Lower lobe of right lung (tissue), 2 donors: ENCODE results near the gene CLCF1. TPM values are rescaled to one million over a fixed set of nuclear protein-coding genes. Genes with fewer than 3 reads are reported as not detected.
A peak's percentile ranks its signal among the peaks of the same experiment; 100 is the strongest.

Experiments used
- ATAC-seq, 2 donors: fragments of 200-7000 bp; cut with Tn5 transposase; one replicate each; pipeline ENCODE4 v1.9.1; 2020 to 2022; ENCODE audit warnings: mild to moderate bottlenecking in 2 of 2, moderate library complexity in 2 of 2
- DNase-seq: peaks from one replicate; pipeline ENCODE4 v3.0.0-alpha.2; 2020
- H3K27ac ChIP-seq: fragments of 200-600 bp; one replicate; pipeline ENCODE4 v1.8.0; 2022
- H3K27me3 ChIP-seq: fragments of 200-600 bp; one replicate; pipeline ENCODE4 v1.8.0; 2022; ENCODE audit warnings: low read depth
- H3K36me3 ChIP-seq: fragments of 200-600 bp; one replicate; pipeline ENCODE4 v1.8.0; 2022; ENCODE audit warnings: mild to moderate bottlenecking
- H3K4me1 ChIP-seq: fragments of 200-600 bp; one replicate; pipeline ENCODE4 v1.8.0; 2022
- H3K4me3 ChIP-seq: fragments of 200-600 bp; one replicate; pipeline ENCODE4 v1.8.0; 2022; ENCODE audit warnings: mild to moderate bottlenecking
- H3K9me3 ChIP-seq: fragments of 200-600 bp; one replicate; pipeline ENCODE4 v1.8.0; 2022
- intact Hi-C: fragments of 100-400 bp; cut with DNase I; formaldehyde crosslinking; loops from one replicate; pipeline ENCODE4 v1.11.0; 2022
- total RNA-seq: library from RNA; stranded (reverse); fragmentation: NEBNext Ultra II Directional; extraction: Animal tissue kit (Norgen Biotek cat#: 25700); gene quantifications from one replicate; pipeline ENCODE4 v1.2.1, GENCODE V29; 2021
- TF ChIP-seq, protein P1 (sequence below): fragments of 200-600 bp; IDR thresholded peaks from one replicate; pipeline ENCODE4 v1.8.0; 2022; ENCODE audit warnings: antibody characterized with exemption, mild to moderate bottlenecking
- donor health status: DM: no; HTN: yes; CAD: no; lungs with severe emphysema.

The CLCF1 gene
- total RNA-seq, 1 donor from 2014 or later = 3.7 TPM

- ATAC-seq = peak; percentile 93 to 94
- peaks cover 50% of the 10 kb centered on the region for H3K4me1 ChIP-seq
- no peaks in the 10 kb centered on the region for H3K9me3 ChIP-seq
- H3K4me3 ChIP-seq = peak within 1 kb of the TSS; percentile 98
- H3K27me3 ChIP-seq = no peaks in the 10 kb centered on the region
- H3K27ac ChIP-seq = peak within 1 kb of the TSS; percentile 94
- peak; percentile 93 for DNase-seq
- intact Hi-C loops = no loop called here
- TF ChIP-seq, protein P1, sequence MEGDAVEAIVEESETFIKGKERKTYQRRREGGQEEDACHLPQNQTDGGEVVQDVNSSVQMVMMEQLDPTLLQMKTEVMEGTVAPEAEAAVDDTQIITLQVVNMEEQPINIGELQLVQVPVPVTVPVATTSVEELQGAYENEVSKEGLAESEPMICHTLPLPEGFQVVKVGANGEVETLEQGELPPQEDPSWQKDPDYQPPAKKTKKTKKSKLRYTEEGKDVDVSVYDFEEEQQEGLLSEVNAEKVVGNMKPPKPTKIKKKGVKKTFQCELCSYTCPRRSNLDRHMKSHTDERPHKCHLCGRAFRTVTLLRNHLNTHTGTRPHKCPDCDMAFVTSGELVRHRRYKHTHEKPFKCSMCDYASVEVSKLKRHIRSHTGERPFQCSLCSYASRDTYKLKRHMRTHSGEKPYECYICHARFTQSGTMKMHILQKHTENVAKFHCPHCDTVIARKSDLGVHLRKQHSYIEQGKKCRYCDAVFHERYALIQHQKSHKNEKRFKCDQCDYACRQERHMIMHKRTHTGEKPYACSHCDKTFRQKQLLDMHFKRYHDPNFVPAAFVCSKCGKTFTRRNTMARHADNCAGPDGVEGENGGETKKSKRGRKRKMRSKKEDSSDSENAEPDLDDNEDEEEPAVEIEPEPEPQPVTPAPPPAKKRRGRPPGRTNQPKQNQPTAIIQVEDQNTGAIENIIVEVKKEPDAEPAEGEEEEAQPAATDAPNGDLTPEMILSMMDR = peak; percentile 35
- H3K36me3 ChIP-seq = peaks cover 40% of the 10 kb centered on the region
Observed at GRCh38 chr11:67401495-67402191, 28.2 kb upstream of the CLCF1 start, which contains the start of gene PPP1CA. TSS of gene PPP1CA (minus strand) at chr11:67401858. CDS start at chr11:67401782, 76 bp downstream.

DNA sequence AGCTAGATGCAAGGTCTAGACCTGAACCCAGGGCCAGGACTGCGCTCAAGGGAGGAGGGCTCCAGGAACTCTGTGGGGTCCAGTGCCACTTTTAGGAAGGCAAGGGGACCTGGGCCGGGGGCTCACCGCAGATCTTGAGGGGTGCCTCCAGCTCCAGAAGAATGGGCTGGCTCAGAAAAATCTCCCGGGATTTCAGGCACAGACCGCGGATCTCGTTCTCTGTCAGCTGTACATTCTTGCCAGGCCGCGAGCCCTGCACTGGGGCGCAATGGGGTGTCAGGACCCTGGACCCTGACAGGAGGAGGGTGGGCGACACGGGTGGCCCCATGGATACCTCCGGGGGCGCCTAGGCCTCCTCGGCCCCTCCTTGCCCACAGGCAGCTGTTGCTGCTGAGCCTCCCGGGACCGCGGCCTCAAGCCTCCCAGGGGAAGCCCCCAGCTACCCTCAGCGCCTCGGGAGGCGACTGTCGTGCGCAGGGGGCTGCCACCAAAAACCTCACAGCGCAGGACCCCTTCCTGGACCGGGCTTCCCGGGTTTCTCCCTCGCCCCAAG lies 27.6 kb upstream of the CLCF1 start:
- no peak for DNase-seq
- intact Hi-C loops = no loop called here
- Histone ChIP-seq H3K4me3 (peak overlapping the region; percentile 98), H3K27me3 (no peaks in the 10 kb centered on the region), H3K27ac (peak overlapping the region; percentile 94), H3K36me3 (peaks cover 46% of the 10 kb centered on the region), H3K9me3 (no peaks in the 10 kb centered on the region), H3K4me1 (peaks cover 50% of the 10 kb centered on the region)
- TF ChIP-seq, protein P1 = no peak
- ATAC-seq = no peak

- ATAC-seq = no peak
- intact Hi-C loops = no loop called here
- TF ChIP-seq, protein P1 = no peak
- Histone ChIP-seq H3K27me3 (no peaks in the 10 kb centered on the region), H3K36me3 (peaks cover 52% of the 10 kb centered on the region), H3K27ac (peak overlapping the region; percentile 94), H3K9me3 (no peaks in the 10 kb centered on the region), H3K4me1 (peaks cover 50% of the 10 kb centered on the region), H3K4me3 (peak overlapping the region; percentile 98)
- DNase-seq = no peak
Observed at GRCh38 chr11:67400251-67400941, 27.0 kb upstream of the CLCF1 start.

- Histone ChIP-seq H3K36me3 (peaks cover 55% of the 10 kb centered on the region), H3K9me3 (no peaks in the 10 kb centered on the region), H3K27me3 (no peaks in the 10 kb centered on the region), H3K4me3 (no peak overlapping the region), H3K4me1 (peaks cover 50% of the 10 kb centered on the region), H3K27ac (no peak overlapping the region)
- ATAC-seq (no peak), DNase-seq (peak; percentile 45)
- TF ChIP-seq, protein P1 = no peak
- intact Hi-C loops = no loop called here
Observed at GRCh38 chr11:67398661-67399563, 25.5 kb upstream of the CLCF1 start.
